H54 (cell line): Measurements from ENCODE around the gene SDS.

Experiments used
- DNase-seq: peaks from one replicate; pipeline ENCODE4 v3.0.0; 2011; ENCODE audit warnings: low spot score, mixed read lengths; ENCODE audit not compliant: insufficient read length
- FAIRE-seq: peaks from 3 replicates; lab custom pipeline; 2011; peaks lifted over from hg19 to GRCh38; lab: Jason Lieb, UNC
- POLR2A ChIP-seq: IDR thresholded peaks from 2 replicates; pipeline ENCODE4 v1.6.1; 2011; ENCODE audit warnings: low read depth, mild to moderate bottlenecking, low read length

SDS gene

DNA sequence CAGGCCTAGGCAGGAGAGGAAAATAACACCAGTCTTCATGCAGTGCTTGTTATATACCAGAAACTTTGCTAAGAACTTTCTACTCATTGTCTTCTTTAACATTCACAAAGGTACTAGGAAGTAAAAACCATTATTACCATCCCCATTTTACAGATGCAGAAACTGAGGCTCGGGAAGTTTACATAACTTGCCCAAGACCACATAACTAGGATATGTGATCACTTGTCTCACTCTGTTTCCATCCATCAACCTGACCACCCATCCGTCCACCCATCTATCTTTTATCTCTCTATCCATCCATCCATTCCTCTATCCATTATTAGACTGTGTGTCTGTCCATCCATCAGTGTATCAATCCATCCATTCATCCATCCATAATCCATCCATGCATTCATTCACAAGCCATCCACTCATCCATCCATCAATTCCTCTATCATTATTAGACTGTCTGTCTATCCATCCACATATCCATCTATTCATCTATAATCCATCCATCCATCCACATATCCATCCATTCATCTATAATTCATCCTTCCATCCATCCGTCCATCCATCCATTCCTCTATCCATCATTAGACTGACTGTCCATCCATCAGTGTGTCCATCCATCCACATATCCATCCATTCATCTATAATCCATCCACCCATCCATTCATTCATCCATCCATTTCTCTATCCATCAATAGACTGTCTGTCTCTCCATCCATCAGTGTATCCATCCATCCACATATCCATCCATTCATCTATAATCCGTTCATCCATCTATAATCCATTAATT, 35.0 kb upstream of the SDS start:
- TF ChIP-seq POLR2A = no peak
- FAIRE-seq = no peak
- no peak for DNase-seq

DNA sequence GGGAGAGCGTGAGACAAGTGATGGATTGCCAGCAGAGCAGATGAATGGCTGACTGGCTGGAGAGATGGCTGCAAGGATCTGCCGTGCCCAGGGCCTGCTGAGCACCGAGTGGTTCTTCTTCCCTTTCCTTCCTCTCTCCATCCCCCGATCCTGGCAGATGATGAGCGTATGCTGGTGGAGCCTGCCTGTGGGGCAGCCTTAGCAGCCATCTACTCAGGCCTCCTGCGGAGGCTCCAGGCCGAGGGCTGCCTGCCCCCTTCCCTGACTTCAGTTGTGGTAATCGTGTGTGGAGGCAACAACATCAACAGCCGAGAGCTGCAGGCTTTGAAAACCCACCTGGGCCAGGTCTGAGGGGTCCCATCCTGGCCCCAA, 34.0 kb upstream of the SDS start:
- DNase-seq = no peak
- FAIRE-seq = no peak

DNA sequence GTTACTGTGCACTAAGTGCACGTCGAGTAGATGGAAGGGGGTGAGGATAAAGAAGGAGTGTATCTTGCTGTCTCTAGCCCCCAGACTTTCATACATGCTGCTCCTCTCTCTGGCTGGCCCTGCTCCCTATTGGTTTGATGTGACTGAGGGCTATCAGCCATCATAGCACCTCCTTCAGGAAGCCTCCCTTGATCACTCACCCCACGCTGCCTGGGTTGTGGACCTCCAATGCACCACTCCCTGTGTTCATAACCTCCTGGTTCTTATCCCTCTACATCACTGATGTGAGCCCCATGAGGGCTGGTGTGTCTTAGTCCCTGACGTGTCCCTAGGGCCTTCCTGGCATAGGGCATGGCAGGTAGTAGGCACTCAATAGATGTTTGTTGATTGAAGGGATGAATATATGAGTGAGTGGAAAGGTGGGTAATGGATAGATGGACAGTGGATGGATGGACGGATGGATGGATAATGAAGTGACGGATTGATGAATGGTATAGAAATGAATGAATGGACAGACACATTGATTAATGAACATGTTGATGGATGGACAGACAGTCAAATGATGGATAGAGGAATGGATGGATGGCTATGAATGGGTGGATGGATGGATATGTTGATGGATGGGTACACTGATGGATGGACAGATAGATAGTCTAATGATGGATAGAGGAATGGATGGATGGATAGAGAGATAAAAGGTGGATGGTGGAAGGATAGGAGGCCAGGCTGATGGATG, 33.5 kb upstream of the SDS start:
- FAIRE-seq = no peak
- TF ChIP-seq POLR2A = no peak

More for the DNA sequence above, 34.0 kb upstream of the SDS start:
- TF ChIP-seq POLR2A = no peak

DNA sequence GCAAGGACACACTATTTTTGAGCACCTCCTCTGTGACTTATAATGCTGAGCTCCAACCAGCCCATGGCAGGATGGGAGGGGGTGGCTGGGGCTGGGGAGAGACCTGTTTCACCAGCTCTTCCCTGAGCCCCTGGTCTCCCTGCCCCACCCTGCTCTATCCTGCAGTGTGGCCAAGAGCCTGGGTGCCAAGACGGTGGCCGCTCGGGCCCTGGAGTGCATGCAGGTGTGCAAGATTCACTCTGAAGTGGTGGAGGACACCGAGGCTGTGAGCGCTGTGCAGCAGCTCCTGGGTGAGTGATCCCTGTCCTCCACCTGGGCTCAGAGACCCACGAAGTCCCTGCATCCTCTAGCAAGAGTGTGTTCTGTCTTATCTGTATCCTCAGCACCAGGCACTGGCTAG, 32.9 kb upstream of the SDS start:
- DNase-seq (no peak), FAIRE-seq (no peak)

More for the DNA sequence above, 33.5 kb upstream of the SDS start:
- DNase-seq = no peak

DNA sequence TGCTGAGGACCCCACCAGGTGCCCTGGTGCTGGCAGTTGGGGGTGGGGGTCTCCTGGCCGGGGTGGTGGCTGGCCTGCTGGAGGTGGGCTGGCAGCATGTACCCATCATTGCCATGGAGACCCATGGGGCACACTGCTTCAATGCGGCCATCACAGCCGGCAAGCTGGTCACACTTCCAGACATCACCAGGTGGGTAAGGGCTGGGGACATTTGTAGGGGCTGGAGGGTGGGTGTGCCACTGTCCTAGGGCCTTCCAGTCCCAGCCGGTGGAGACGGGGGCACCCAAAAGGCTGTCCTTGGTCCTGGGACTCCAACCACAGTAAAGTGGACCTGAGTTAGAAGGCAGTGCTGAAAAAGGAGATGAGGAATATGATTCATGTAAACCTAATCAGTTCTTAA, 31.7 kb upstream of the SDS start:
- FAIRE-seq = no peak
- DNase-seq = no peak
- no peak for TF ChIP-seq POLR2A

More for the DNA sequence above, 32.9 kb upstream of the SDS start:
- no peak for TF ChIP-seq POLR2A

DNA sequence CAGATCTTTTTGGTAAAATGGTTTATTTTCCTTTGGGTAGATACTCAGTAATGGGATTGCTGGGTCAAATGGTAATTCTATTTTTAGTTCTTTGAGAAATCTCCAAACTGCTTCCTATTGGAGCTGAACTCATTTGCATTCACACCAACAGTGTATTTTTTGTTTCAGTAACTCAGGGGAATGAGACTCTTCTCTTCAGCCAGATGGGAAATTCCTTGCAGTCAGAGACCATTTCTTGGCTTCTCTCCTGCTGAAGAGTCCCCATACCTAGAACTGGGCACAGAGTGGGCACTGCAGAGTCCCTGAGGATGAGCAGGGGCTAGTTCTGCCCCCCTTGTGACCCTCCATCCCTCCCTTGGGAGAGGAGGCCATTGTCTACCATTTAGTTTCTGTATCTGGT, 29.3 kb upstream of the SDS start:
- DNase-seq = no peak
- TF ChIP-seq POLR2A = no peak
- no peak for FAIRE-seq

DNA sequence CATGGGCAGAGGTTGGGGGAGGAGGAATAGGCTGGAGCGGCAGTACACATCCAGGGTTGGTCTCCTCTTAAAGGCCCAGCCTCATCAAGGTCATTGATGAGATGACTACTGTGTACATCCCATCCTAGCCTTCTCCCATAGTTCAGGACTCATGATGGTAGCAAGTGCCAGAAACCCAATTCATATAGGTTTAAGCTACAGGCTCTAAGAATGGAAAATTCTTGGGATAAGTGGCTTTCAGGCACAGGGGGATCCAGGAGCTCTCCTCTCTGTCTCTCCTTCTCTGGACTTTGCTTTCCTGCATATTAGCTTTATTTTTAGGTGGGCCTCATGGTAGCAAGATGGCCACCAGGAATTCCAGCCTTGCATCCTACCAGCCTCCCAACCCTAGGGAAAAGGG, 24.8 kb upstream of the SDS start:
- no peak for TF ChIP-seq POLR2A
- FAIRE-seq = no peak
- DNase-seq = no peak

DNA sequence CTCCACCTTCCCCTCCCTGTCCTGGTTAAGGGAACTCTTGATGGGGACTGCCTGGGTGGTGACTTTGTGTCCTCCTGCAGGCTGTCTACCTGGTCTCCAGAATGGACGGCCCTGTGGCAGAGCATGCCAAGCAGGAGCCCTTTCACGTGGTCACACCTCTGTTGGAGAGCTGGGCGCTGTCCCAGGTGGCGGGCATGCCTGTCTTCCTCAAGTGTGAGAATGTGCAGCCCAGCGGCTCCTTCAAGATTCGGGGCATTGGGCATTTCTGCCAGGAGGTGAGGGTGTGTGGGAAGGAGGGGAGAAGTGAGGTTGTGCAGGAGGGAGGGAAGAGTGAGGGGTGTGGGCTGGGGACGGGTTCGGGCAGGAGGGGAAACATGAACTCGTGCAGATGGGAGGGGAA, 24.2 kb upstream of the SDS start:
- no peak for FAIRE-seq
- DNase-seq = no peak
- no peak for TF ChIP-seq POLR2A

DNA sequence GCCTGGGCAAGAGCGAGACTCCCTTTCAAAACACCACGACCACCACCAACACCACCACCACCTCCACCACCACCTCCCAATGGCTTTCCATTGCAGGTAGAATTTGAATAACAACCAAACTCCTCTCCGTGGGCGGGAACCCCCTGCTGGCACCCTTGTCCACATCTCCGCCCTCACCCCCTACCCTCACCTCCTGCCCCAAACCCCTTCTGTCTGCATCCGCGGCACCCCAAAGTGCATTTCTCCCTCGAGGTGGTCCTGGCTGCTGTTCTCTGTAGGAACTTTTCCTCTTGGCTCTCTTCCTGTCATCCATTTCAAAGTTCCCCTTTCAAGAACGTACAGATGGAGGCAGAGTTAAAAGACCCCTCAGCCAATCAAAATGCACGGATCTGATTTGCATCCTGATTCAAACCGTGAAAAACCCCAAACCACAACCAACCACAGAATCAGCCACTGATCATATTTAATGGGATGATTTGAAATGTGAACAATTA, 22.3 kb upstream of the SDS start:
- FAIRE-seq (no peak), DNase-seq (no peak)
- TF ChIP-seq POLR2A = no peak

DNA sequence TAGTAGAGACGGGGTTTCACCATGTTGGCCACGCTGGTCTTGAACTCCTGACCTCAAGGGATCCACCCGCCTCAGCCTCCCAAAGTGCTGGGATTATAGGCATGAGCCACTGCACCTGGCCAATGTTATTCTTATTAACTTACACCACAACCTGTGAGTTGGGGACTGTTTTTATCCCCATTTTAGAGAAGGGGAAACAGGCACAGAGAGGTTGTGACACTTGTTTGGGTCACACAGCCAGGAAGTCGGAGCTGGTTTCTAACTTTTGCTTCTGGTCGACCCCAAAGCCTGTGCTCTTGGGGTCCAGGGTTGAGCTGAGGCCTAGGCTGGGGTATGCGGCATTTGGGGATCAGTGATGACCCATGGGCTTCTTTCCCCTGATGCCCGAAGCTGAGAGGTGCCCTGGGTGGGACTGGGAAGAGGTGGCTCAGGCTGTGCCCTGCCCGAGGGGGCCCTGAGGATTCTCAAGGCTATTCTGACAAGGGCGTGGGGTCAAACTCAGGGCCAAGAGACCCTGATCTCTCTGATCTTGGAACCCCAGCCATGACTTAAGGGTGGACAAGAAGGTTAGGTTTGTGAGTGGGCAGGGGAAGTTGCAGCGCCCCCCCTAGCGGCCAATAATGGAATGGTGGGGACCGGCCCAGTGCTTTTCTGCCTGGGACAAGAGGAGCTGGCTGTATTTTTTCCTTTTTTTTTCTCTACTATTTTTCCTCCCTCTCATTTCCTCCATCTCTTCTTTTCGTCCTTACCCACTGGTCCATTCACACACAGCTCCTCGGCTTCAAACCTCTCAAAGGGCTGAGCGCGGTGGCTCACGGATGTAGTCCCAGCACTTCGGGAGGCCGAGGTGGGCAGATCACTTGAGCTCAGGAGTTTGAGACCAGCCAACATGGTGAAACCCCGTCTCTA, 21.5 kb upstream of the SDS start:
- no peak for TF ChIP-seq POLR2A
- FAIRE-seq = no peak
- no peak for DNase-seq

DNA sequence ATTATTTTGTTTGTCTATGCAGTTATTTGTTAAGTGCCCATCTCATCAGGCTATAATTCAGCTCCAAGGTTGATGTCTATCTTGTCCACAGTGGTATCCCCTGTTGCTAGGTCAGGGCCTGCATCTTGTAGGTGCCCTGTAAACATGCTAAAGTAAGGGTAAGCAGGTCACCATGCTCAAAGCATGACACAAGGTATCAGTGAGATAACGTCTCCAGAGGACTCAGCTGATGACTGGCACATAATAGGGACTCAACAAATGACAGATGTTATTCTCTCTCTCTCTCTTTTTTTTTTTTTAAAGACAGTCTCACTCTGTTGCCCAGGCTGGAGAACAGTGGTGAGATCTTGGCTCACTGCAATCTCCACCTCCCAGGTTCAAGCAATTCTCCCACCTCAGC, 20.8 kb upstream of the SDS start:
- DNase-seq (no peak), FAIRE-seq (no peak)
- TF ChIP-seq POLR2A = no peak

DNA sequence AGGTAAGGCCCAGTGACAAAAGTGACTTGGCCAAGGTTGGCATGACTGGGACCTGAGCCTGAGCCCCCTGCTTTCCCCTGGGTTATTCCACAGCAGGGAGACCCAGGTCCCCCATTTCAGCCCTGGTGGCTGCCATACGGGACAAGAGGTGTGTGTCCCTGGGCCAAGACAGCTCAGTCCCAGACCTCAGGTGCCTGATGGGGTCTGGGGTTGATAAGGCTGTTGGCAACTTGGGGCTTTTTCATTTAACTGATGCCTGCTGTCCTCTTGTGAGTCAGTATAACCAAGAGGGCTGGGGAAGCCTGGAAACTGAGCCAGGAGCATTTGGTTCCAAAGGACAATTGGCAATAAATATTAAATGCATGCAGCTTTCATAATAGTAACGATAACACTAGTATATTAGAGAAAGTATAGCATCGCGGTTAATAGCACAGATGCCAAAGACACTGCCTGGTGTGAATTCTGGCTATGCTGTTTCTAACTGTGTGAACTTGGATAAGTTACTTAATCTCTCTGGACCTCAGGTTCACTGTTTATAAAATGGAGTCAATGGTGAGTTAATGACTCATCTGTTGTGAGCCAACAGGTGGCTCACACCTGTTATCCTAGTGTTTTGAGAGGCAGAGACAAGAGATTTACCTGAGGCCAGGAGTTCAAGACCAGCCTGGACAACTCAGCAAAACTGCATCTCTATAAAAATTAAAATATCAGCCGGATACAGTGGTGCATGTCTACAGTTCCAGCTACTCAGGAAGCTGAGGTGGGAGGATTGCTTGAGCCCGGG, 19.4 kb upstream of the SDS start:
- no peak for DNase-seq
- no peak for FAIRE-seq
- TF ChIP-seq POLR2A = no peak
